MM.1S (cell line): Measurements from ENCODE around the gene MRPS24.

Source experiments
- CTCF ChIP-seq: fragments of 300-600 bp; sonication (generic); IDR thresholded peaks from 2 replicates; pipeline ENCODE4 v1.5.1; 2016; ENCODE audit warnings: antibody characterized with exemption, low read length, mixed read lengths
- EZH2 ChIP-seq: fragments of 300-600 bp; sonication (generic); optimal IDR thresholded peaks from 2 replicates; pipeline ENCODE3; 2017; ENCODE audit warnings: low read depth, mild to moderate bottlenecking, antibody characterized with exemption, low read length, mixed read lengths
- EZH2phosphoT487 ChIP-seq: fragments of 300-600 bp; sonication (generic); IDR thresholded peaks from 2 replicates; pipeline ENCODE4 v1.6.1; 2018; ENCODE audit warnings: antibody characterized with exemption, low read length

- TF ChIP-seq CTCF (no peak), EZH2phosphoT487 (no peak), EZH2 (no peak)
Observed at GRCh38 chr7:43870316-43870715, 999 bp upstream of the MRPS24 start.
